ENCODE data around the gene PROZ.

- TF ChIP-seq, protein P1, sequence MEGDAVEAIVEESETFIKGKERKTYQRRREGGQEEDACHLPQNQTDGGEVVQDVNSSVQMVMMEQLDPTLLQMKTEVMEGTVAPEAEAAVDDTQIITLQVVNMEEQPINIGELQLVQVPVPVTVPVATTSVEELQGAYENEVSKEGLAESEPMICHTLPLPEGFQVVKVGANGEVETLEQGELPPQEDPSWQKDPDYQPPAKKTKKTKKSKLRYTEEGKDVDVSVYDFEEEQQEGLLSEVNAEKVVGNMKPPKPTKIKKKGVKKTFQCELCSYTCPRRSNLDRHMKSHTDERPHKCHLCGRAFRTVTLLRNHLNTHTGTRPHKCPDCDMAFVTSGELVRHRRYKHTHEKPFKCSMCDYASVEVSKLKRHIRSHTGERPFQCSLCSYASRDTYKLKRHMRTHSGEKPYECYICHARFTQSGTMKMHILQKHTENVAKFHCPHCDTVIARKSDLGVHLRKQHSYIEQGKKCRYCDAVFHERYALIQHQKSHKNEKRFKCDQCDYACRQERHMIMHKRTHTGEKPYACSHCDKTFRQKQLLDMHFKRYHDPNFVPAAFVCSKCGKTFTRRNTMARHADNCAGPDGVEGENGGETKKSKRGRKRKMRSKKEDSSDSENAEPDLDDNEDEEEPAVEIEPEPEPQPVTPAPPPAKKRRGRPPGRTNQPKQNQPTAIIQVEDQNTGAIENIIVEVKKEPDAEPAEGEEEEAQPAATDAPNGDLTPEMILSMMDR (conservative IDR thresholded peaks at IDR 0.05; ENCODE audit: low read length): no peak
- TF ChIP-seq EZH2phosphoT487 (IDR thresholded peaks at IDR 0.05; ENCODE audit: borderline replicate concordance, low read depth, low read length): no peak
Observed at GRCh38 chr13:113152984-113153809, 5.3 kb upstream of the PROZ start.
